Activated B cell treated with CpG ODN at 0.5 μM for 24 hours (primary cell): ENCODE results near the gene BTC. TPM values are rescaled to one million over a fixed set of nuclear protein-coding genes. Genes with fewer than 3 reads are reported as not detected.
"Not testable (repeated sequence)": the region's sequence is repeated elsewhere in the genome, so short reads cannot be mapped to it uniquely, and the experiment has no call there.

Experiments
- ATAC-seq: fragments of 200-7000 bp; cut with Tn5 transposase; one replicate; pipeline ENCODE4 v1.10.0; 2021; ENCODE audit warnings: low read depth, mild to moderate bottlenecking, moderate library complexity
- CTCF ChIA-PET: fragments of 350-600 bp; sonication (Branson Sonifier 250); formaldehyde crosslinking; loops from one replicate; lab custom pipeline; 2021; ENCODE audit warnings: antibody characterized with exemption; lab: Charles Lee
- POLR2A ChIA-PET: fragments of 350-600 bp; sonication (Branson Sonifier 250); formaldehyde crosslinking; loops from one replicate; lab custom pipeline; 2021; ENCODE audit warnings: antibody characterized with exemption; lab: Charles Lee
- DNase-seq: peaks from one replicate; pipeline ENCODE4 v3.0.0; 2022
- H3K27ac Mint-ChIP-seq: one replicate; pipeline ENCODE4 v1.8.0; 2020; ENCODE audit warnings: mixed read lengths
- H3K27me3 Mint-ChIP-seq: one replicate; pipeline ENCODE4 v1.8.0; 2021; ENCODE audit warnings: mixed read lengths
- H3K36me3 Mint-ChIP-seq: one replicate; pipeline ENCODE4 v1.8.0; 2021; ENCODE audit warnings: low read depth, mixed read lengths
- H3K4me1 Mint-ChIP-seq: one replicate; pipeline ENCODE4 v1.8.0; 2021; ENCODE audit warnings: mixed read lengths
- H3K4me3 Mint-ChIP-seq: one replicate; pipeline ENCODE4 v1.8.0; 2020; ENCODE audit warnings: mild to moderate bottlenecking, mixed read lengths
- H3K9me3 Mint-ChIP-seq: one replicate; pipeline ENCODE4 v1.8.0; 2020; ENCODE audit warnings: mixed read lengths
- intact Hi-C: fragments of 100-400 bp; cut with micrococcal nuclease; formaldehyde crosslinking; loops from one replicate; pipeline ENCODE4 v1.15.1; 2024
- total RNA-seq: library from RNA; stranded (reverse); gene quantifications from 2 replicates; pipeline ENCODE4 v1.2.3, GENCODE V29; 2022
- TF ChIP-seq, protein P1 (sequence below): fragments of 200-600 bp; IDR thresholded peaks from one replicate; pipeline ENCODE4 v1.8.0; 2022; ENCODE audit warnings: antibody characterized with exemption, mild to moderate bottlenecking

Gene BTC
- total RNA-seq, 1 donor from 2014 or later, result not detected

DNA sequence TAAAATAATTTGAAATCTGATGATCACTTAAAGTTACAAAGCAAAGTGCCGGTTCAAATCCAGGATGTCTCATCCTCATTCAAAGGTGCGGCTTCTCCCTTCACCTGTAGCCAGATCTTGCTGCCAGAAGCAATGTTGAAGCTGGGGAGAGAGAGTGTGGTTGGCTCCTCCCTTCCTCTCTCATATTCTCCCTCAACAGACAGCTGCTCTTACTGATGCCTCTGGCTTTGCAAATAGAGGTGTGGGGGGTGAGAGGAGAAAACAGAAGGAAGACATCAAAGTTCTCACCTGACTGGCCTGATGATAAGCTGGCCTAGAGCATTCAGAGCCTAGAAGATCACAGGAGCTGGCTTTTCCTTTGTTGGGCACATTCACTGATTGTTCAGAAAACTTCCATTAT, 28.3 kb upstream of the BTC start:
- CTCF ChIA-PET, result no interaction called here
- H3K27me3 Mint-ChIP-seq, result peaks cover 6% of the 10 kb centered on the region
- POLR2A ChIA-PET, result no interaction called here
- H3K4me3 Mint-ChIP-seq, result no peak overlapping the region
- ATAC-seq, result no peak
- TF ChIP-seq, protein P1, sequence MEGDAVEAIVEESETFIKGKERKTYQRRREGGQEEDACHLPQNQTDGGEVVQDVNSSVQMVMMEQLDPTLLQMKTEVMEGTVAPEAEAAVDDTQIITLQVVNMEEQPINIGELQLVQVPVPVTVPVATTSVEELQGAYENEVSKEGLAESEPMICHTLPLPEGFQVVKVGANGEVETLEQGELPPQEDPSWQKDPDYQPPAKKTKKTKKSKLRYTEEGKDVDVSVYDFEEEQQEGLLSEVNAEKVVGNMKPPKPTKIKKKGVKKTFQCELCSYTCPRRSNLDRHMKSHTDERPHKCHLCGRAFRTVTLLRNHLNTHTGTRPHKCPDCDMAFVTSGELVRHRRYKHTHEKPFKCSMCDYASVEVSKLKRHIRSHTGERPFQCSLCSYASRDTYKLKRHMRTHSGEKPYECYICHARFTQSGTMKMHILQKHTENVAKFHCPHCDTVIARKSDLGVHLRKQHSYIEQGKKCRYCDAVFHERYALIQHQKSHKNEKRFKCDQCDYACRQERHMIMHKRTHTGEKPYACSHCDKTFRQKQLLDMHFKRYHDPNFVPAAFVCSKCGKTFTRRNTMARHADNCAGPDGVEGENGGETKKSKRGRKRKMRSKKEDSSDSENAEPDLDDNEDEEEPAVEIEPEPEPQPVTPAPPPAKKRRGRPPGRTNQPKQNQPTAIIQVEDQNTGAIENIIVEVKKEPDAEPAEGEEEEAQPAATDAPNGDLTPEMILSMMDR, result no peak
- H3K27ac Mint-ChIP-seq, result no peak overlapping the region
- intact Hi-C loops, result no loop called here
- H3K36me3 Mint-ChIP-seq, result no peaks in the 10 kb centered on the region
- no peaks in the 10 kb centered on the region for H3K9me3 Mint-ChIP-seq
- no peaks in the 10 kb centered on the region for H3K4me1 Mint-ChIP-seq
- DNase-seq, result no peak

DNA sequence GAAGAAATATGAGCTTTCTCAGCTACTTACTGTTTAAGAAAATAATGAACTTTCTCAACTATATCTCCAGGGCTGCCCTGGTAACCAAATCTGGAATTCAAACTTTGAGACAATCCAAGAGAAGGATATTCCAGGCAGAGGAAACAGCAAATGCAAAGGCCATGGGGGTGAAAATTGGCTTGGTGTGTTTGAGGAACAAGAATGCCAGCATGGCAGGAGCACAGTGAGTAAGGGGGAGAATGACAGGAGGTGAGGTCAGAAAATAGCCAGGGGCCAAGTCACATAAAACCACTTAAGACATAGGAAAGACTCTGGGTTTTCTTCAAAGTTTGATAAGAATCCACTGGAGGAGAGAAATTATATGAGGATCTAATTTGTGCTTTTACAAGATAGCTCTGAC, 27.2 kb upstream of the BTC start:
- Mint-ChIP-seq H3K4me3 (no peak overlapping the region), H3K36me3 (no peaks in the 10 kb centered on the region), H3K27ac (no peak overlapping the region), H3K4me1 (no peaks in the 10 kb centered on the region), H3K27me3 (peaks cover 9% of the 10 kb centered on the region), H3K9me3 (no peaks in the 10 kb centered on the region)
- POLR2A ChIA-PET, result no interaction called here
- intact Hi-C loops, result no loop called here
- TF ChIP-seq, protein P1, result no peak
- CTCF ChIA-PET, result no interaction called here
- no peak for ATAC-seq
- DNase-seq, result no peak

DNA sequence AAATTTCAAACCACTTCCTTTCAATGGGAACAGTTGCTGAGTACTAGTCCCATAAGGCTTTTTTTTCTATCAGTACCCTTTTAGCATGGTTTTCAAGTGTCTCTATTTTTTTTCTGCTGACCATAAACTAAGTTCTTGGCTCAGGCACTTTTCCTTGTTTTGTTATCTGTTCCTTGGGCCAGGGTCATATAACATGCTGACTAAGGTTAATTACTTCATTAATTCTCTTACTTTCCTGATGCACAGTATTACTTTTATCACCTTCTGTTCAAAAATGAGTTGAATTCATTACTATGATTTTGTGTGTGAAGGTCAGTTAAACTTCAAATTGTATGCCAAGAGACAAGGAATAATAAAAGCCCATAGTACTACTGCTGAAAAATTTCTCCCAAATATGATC, 19.7 kb upstream of the BTC start:
- TF ChIP-seq, protein P1, result no peak
- no peaks in the 10 kb centered on the region for H3K36me3 Mint-ChIP-seq
- CTCF ChIA-PET, result no interaction called here
- H3K27me3 Mint-ChIP-seq, result peaks cover 10% of the 10 kb centered on the region
- no peak for ATAC-seq
- DNase-seq, result no peak
- intact Hi-C loops, result no loop called here
- POLR2A ChIA-PET, result no interaction called here
- peaks cover 3% of the 10 kb centered on the region for H3K9me3 Mint-ChIP-seq
- no peaks in the 10 kb centered on the region for H3K4me1 Mint-ChIP-seq
- H3K4me3 Mint-ChIP-seq, result no peak overlapping the region
- H3K27ac Mint-ChIP-seq, result no peak overlapping the region

DNA sequence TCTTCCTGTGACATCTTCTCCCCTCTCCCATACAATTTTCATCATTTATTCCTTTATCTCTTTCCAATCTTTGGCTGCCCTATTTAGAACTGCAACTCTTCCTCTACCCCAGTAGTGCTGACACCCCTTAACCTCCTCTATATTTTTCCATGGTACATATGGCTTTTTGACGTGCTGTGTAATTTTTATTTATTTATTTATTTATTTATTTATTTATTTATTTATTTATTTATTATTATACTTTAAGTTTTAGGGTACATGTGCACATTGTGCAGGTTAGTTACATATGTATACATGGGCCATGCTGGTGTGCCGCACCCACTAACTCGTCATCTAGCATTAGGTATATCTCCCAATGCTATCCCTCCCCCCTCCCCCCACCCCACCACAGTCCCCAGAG, 17.7 kb upstream of the BTC start:
- peaks cover 11% of the 10 kb centered on the region for H3K27me3 Mint-ChIP-seq
- H3K9me3 Mint-ChIP-seq, ATAC-seq, DNase-seq, H3K36me3 Mint-ChIP-seq, H3K4me3 Mint-ChIP-seq, POLR2A ChIA-PET, H3K4me1 Mint-ChIP-seq, CTCF ChIA-PET, H3K27ac Mint-ChIP-seq, intact Hi-C loops: not testable (repeated sequence)

DNA sequence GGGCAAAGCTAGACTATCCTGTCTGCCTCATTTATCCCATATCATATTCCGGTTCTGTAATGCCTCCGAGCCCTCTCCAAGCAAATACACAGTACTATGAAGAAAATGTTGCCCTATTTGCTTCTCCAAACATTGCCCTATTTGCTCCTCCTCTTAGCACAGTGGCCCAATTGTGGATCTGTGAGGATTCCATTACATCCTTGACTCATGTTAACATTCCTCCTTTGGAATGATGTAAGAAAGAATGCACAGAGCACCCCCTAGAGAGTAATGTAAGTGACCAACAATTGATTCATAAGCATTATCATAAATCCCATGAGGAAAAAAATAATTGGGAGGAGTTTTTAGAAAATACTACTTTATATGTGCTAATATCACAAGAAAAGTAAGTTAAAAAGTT, 11.3 kb upstream of the BTC start:
- DNase-seq (no peak), ATAC-seq (no peak)
- no peak overlapping the region for H3K4me3 Mint-ChIP-seq
- ChIA-PET CTCF (no interaction called here), POLR2A (no interaction called here)
- peaks cover 20% of the 10 kb centered on the region for H3K27me3 Mint-ChIP-seq
- H3K9me3 Mint-ChIP-seq, result no peaks in the 10 kb centered on the region
- H3K27ac Mint-ChIP-seq, result no peak overlapping the region
- TF ChIP-seq, protein P1, result no peak
- intact Hi-C loops, result no loop called here
- H3K36me3 Mint-ChIP-seq, result no peaks in the 10 kb centered on the region
- no peaks in the 10 kb centered on the region for H3K4me1 Mint-ChIP-seq

DNA sequence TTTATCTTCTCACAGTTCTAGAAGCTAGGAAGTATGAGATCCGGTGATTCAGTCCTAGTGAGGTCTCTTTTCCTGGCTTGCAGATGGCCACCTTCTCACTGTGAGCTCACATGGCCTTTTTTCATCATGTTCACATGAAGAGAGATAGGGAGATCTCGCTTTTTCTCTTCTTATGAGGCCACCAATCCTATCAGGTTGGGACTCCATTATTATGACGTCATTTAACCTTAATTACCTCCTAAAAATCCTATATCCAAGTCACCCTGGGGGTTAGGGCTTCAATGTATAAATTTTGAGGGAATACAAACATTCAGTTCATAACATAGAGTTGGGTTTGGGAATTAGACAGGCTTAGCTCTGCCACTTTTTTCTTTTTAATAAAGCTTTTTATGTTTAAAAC, 6.0 kb upstream of the BTC start:
- DNase-seq (no peak), ATAC-seq (no peak)
- TF ChIP-seq, protein P1, result no peak
- Mint-ChIP-seq H3K4me3 (no peak overlapping the region), H3K27ac (no peak overlapping the region), H3K36me3 (no peaks in the 10 kb centered on the region), H3K9me3 (no peaks in the 10 kb centered on the region), H3K27me3 (peaks cover 22% of the 10 kb centered on the region), H3K4me1 (no peaks in the 10 kb centered on the region)
- CTCF ChIA-PET, result no interaction called here
- intact Hi-C loops, result no loop called here
- POLR2A ChIA-PET, result no interaction called here
